ENCODE measurements around the gene NELL2.
"Not testable (repeated sequence)": the region's sequence is repeated elsewhere in the genome, so short reads cannot be mapped to it uniquely, and the experiment has no call there.

NELL2 gene

DNA sequence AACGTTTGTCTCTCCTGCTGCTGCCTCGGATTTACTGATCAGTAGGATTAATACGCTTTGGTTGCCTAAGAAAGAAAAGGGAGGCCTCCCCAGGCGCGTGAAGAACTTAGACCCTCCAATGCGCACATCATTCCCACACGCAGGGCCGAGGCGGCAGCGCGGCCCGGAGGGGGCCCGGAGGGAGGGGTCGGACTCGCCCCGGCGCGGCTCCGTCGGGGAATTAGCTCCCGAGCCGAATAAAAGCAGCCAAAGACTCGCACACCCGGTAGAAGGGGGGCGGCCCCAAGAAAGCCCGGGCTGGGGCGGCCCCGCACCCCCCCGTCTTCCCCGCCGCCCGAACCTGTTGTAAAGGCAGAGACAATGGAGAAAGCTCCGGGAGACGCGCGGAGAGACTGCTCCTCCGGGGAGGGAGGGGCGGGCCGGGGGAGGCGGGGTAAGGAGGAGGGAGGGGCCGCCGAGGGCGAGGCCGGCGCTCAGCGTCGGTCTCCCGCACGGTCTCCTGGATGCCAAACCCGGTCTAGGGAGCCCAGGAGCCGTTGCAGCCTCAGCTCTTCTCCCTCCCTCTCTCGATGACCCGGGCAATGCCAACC is at the start of gene NELL2:
NELL2 (minus strand) TSS at position 362 of the 590 bp plus-strand sequence. CDS start 446 bp downstream, outside the sequence.
- peak; percentile 43 to 55 for DNase-seq (ENCODE audit: low read depth in 1 of 2, low spot score in 1 of 2)

DNA sequence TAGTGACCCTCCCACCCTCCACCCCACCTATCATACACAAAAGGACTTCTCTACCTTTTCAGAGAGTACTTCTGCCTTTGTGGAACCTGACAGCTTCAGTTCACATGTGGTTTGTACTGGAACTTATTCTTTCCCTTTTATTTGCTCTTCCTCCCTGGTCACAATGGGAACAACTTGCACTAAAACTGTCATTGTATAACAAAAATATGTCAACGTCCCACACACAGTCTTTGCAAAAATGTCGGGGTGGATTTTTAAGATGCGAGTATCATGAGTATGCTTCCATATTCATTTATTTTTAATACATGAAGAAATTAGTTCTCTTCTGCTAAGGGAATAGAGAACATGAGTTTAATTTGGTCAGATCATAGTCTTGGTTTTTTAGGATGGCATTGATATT is 45.6 kb upstream of the NELL2 start:
- DNase-seq (ENCODE audit: low read depth in 1 of 2, low spot score in 1 of 2): no peak

DNA sequence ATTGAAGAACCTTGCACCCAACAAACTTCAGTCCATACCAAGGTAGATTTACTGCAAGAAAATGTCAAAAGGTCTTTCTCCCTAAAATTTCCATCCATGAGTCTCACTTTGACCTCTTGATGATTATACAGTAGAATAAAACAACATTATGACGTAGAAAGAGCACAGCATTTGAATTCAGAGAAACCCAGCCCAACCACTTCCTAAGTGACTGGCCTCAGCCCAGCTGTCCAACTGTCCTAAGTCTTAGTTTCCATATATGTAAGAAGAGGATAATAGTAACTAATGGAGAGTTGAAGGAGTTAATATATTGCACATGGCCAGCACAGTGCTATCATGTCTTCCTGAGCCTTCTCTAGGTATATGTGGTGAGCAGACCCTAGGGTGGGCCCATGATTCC is 41.0 kb upstream of the NELL2 start:
- no peak for DNase-seq (ENCODE audit: low read depth in 1 of 2, low spot score in 1 of 2)

DNA sequence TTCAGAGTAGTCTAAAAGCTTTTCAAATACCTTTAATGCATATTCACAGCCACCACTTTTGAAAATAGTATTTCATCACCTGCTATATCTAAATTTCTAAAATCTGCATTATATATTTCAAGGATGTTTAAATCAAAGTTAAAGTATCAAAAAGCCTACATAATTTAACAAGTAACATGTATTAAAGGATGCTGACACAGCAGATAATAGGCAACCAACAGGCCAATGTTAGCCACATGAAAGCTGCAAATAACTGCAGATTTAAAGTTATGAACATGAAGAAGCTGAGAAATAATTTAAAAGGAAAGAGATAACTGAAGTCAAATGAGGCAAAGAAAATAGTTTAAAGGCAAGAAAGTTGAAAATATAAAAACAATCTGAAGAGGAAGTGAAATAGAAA is 39.8 kb upstream of the NELL2 start:
- no peak for DNase-seq (ENCODE audit: low read depth in 1 of 2, low spot score in 1 of 2)

DNA sequence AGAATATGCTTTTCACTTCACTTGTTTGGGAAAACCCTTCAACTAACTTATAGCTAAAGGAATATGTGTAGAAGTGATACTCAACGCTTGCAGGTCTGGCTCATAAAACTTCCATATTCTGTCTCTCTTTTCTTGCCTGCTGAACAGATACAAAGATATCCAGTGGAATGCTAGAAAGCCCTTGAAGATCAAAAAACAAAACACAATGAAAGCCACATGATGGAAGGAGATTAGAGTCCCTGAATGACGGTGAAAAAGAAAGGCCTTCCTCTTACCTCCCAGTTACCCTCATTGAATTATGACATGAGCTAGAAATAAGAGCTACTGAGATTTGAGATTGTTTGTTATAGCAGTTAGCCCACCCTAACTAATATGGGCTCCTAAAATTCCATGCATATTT is 28.2 kb upstream of the NELL2 start:
- no peak for DNase-seq (ENCODE audit: low read depth in 1 of 2, low spot score in 1 of 2)

DNA sequence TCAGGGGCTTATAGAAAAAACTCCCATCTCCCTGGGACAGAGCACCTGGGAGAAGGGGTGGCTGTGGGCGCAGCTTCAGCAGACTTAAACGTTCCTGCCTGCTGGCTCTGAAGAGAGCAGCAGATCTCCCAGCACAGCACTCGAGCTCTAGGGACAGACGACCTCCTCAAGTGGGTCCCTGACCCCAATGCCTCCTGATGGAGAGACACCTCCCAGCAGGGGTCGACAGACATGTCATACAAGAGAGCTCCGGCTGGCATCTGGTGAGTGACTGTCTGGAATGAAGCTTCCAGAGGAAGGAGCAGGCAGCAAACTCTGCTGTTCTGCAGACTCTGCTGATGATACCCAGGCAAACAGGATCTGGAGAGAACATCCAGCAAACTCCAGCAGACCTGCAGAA is 22.0 kb upstream of the NELL2 start:
- not testable (repeated sequence) for DNase-seq (ENCODE audit: low read depth in 1 of 2, low spot score in 1 of 2)

DNA sequence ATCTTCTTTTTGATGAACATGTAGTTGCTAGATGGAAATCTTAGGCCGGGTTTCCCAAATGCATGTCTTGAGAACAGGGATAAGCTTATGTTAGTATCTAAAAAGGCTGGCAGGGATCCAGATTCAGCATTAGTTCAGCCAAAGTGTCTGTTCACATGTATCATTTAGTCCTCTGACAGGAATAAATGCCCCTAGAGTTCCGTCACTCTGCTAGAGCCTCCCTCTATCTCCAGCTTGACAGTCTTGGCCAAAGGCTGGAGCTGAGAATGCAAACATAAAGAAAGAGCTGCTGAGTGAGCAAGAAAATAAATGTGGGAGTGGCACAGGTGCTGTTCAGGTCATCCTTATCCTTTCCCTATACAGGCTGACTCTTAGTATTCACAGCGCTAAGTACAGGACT is 13.8 kb upstream of the NELL2 start:
- no peak for DNase-seq (ENCODE audit: low read depth in 1 of 2, low spot score in 1 of 2)

DNA sequence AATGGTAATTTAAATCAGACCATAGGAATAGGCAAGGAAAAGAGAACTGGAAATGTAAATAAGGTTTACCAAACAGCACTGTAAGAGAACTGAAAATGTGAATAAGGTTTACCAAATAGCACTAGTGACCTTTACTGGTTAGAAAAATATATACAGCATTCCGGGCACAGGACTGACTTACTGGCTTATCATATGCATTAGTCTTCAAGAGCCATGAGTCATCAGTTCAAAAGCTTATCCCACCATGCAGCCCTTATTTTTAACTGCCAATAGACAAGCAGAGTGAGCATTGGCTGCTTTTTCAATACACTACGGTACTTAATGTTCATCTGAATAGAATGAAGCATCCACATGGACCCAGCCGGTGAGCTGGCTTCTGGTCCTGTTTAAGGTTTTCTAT is 13.0 kb upstream of the NELL2 start:
- no peak for DNase-seq (ENCODE audit: low read depth in 1 of 2, low spot score in 1 of 2)

DNA sequence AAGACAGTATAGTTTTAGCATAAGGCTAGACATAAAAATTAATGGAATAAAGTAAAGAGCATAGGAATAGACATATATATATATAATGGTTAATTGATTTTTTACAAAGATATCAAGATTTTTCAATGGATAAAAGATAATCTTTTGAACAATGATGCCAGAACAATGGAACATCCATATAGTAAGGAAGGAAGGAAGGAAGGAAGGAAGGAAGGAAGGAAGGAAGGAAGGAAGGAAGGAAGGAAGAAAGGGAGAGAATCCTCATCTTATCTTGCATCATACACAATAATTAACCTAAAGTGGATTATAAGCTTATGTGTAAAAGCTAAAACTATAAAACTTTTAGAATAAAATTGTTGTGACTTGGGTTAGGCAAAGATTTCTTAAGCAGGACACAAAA is 9.8 kb upstream of the NELL2 start:
- DNase-seq (ENCODE audit: low read depth in 1 of 2, low spot score in 1 of 2): no peak

DNA sequence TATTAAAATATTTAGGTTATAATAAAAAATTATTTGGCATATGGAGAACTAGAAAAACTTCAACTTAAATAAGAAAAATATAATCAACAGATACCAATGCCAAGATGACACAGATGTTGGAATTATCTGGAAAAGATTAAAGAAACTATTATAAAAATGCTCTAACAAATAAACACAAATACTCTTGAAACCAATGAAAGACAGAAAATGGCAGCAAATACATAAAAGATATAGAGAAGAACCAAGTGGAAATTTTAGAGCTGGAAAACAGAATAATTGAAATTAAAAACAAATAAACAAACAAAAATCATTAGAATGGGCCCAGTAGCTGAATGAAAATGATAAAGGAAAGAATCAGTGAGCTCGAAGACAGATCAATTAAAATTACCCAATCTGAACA is 5.1 kb upstream of the NELL2 start:
- DNase-seq (ENCODE audit: low read depth in 1 of 2, low spot score in 1 of 2): no peak

DNA sequence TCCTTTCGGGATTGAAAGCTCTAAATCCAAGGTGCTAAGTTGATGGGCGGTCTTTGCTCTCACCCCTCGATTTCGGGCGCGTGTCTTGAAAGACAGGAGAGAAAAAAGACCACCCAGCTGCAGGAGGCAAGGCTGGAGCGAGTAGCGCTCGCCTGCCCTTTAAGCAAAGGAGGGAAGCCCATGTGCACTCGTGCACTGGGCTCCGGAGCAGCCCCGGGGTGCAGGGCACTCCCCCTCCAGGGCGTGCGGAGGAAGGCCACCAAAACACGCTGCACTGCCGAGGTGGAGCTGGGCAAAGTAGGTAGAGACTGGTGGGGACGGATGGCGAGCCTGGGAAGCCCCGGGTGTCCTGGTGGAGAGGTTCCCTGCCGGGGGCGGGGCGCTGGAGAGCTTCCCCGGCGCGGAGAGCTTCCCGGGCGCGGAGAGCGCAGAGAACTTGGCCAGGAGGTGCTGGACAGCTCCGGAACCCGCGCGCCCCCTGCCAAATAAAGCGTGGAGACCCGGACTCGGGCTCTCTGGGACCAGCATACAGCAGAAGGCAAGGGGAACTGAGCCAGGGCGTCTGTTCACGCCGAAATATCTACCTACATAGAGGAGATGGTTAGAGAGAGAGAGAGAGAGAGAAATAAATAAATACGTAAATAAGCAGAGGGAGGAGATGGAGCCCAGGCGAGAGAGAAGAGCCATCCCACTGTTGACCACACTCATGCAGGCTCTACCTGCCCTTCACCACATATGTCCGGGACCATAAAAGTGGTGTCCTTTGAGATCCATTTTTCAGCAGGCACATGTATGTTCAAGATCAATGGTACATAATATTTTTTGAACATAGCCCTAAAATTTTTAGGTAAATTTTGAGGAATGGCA is 662 bp upstream of the NELL2 start:
- DNase-seq (ENCODE audit: low read depth in 1 of 2, low spot score in 1 of 2): peak in 1 of 2 donors; percentile 35

DNA sequence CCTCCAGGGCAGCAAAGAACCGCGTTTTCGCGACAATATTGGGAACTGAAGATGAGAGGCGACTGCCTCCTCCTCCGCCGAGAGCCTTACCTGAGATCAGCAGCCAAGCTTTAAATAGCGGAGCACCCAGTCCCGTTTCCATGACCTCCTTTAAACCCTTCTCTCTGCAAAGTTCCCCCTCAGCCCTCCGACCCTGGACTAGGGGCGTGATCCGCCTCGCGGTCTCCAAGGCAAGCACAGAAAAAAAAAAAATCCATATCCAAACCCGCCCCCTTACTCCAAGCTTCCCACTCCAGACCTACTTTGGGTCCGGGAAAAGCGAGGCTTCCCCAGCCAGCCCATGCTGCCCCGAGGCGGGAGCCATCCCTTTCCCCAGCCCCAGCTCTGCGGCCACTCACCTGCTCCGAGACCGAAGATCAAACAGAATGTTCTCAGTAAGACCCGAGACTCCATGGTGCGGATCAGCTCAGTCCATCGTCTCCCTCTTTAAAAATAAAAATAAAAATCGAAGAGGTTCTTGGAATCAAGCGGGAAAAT is 630 bp downstream of the NELL2 start:
- DNase-seq (ENCODE audit: low read depth in 1 of 2, low spot score in 1 of 2): no peak

DNA sequence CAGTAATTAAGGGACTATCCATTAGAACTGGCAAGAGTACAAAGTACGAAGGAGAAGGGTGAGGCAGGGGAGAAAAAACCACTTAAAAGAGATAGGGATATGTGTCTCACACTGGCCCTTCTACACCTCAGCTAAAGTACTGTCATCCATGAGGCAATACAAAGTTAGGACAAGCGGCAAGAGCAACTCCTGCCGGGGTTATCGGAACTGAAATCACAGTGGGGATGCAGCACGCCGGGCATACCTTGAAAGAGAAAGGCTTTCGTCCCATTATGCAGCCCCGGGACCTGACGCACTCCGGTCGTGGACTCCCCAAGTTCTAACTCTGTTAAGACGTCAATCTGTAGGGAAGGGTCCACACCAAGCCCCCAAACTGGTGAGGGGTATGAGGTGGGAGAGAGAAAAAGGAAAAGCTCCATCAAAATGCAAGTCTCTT is 1.1 kb downstream of the NELL2 start:
- no peak for DNase-seq (ENCODE audit: low read depth in 1 of 2, low spot score in 1 of 2)

DNA sequence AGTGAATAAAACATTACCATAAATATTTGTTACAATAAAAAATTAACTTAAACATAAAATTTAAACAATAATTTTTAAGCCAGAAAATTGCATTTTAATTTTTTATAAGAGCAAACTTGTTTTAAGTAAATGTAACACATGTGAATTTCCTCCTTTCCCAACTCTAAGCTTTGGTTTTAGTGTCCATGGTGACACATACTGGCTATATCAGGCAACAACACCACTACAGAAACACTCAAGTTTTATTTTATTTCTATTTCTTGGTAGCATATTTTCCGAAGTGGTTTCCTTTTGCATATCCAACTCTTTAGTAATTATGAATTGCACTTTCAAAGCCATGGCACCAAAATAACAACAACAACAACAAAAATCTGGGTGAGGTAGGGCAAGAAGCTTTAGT is 2.2 kb downstream of the NELL2 start:
- DNase-seq (ENCODE audit: low read depth in 1 of 2, low spot score in 1 of 2): no peak

DNA sequence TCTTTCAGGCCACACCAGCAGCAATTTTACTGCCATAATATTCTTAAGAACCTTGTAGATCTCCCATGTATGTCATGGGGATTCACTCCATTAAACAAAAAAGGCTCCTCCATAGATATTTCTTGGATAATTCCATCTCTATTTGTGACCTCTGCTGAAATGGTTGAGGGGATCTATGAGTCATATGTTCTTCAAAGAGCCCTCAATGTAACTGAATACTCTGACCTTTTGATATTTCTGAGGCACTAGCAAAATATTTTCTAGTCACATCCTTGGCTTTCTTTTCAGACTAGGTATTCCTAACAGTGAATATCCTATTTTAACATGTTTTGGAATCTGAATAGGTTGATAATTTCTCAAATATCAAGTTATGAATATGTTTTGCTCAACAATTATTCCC is 6.6 kb downstream of the NELL2 start:
- no peak for DNase-seq (ENCODE audit: low read depth in 1 of 2, low spot score in 1 of 2)

DNA sequence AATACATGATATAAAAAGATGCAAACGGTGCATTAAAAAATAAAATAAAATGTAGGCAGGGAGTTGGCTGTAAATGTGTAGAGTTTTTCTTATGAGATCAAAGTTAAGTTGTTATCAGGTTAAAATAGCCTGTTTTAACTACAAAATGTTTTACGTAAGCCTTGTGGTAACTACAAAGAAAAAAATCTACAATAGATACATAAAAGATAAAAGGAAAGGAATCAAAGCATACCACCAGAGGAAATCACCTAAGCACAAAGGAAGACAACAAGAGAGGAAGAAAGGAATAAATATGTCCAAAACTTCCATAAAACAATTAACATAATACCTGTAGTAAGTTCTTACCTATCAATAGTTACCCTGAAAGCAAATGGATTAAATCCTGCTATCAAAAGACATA is 12.2 kb downstream of the NELL2 start:
- DNase-seq (ENCODE audit: low read depth in 1 of 2, low spot score in 1 of 2): no peak

DNA sequence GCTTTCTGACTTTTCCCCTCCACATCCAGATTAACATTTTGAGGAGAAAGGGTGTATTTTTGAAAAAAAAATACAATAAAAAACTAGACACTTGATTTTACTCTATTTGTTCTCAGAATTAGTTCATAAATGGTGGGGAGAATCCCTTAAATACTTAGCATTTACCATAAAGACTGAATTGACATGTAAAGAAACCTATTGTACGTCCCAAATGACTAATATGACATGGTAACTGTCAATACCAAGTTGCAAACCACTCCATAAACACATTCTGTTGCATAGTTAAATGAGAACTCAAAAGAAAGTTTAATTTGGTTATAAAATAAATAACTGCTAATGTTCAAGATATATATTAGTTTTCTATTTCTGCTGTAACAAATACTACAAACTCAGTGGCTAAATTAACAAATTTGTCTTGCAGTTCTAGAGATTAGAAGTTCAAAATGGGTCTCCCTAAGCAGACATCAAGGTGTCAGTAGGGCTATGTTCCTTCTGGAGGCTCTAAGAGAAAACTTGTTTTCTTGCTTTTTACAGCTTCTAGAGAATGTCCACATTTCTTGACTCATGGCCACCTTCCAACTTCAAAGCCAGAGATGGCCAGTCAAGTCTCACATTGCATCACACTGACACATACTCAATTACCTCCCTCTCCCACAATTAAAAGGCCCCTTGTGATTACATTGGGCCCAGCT is 16.0 kb downstream of the NELL2 start:
- DNase-seq (ENCODE audit: low read depth in 1 of 2, low spot score in 1 of 2): no peak

DNA sequence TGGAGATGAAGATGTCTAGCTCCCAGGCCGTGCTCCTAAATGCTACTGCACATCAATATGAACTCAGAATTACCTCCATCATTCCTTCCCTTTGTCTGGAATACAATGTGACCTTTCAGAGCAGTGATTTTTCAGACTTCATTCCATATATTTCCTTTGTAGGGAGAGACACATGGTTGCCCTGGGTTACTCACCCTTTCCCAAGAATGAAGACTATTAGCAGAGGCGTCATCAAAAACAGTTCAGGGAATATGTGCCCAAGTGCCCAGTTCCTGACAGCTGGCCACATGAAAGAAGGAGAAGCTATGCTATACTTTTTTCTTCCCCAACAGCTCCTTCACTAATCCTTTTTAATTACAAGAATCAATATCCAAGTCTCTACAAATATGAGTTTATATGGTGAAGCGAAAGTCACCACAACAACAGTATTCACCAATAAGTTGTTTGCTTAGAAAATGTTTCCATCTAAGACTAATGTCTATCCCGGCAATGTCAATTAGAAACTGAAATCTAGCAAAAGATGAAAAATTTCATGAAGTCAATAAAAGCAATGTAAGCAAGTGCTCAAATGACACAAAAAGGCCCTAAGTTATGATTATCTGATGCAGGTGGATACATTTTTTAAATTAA is 17.8 kb downstream of the NELL2 start:
- no peak for DNase-seq (ENCODE audit: low read depth in 1 of 2, low spot score in 1 of 2)

DNA sequence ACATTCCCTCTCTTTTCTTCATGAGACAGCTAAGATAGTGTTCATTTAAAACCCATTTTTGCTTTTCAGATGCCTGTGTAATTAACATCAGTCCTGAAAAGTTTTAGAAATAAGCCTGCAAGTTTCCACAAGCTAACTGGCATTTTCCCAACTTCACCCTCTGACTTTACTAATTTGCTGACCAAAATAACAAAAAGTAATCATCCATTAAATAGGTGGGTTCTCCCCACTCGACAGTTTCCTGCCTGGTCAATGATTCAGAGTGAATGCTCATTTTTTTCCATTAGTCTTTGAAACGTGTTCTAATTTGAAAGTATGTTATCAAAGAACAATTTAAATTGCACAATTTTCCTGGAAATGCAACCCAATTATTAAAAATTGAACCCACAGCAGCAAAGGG is 23.6 kb downstream of the NELL2 start:
- DNase-seq (ENCODE audit: low read depth in 1 of 2, low spot score in 1 of 2): no peak

DNA sequence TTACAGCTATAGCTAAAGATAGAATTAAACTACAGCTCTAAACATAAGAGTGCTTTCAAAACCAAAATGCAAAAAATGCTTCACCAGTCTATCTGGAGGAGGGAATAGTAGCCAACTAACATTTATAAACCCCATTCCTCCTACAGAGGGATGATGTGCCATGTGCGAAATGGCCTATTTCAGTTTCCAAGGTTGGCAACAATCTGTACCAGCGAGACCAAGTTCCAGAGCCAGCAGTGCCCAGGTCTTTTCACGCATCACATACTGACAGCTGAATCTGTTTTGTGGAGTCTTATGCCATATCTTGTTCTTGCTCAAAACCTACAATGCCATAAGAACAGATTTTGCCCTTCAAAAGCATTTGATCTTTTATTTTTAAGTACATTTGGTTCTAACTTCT is 24.5 kb downstream of the NELL2 start:
- DNase-seq (ENCODE audit: low read depth in 1 of 2, low spot score in 1 of 2): no peak

DNA sequence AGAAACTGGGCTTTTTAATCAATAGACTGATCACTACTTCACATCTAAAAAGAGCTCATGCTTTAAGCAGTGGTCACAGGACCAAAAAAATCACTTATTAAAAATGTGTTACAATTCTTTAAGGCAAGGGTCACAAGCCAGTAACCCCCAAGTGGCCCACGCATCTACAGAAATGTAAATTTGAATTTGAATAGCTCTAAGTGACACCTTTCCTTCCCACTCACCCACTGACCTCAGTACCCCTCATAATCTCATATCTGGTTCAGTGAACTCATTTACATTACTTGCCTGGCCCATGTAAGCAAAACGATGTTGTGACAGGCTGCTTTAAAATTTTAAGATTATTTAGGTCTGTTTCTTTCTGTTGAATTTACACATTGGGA is 27.4 kb downstream of the NELL2 start:
- no peak for DNase-seq (ENCODE audit: low read depth in 1 of 2, low spot score in 1 of 2)

All from activated CD4-positive, alpha-beta T cell treated with anti-CD3 and anti-CD28 coated beads, Interleukin-2, amount 50 U/mL, for 24 hours (primary cell).